ENCODE measurements around the gene FOXK2.

GRCh38 chr17:82536512-82537201 lies 17.1 kb downstream of the FOXK2 start:
- TF ChIP-seq, protein P1, sequence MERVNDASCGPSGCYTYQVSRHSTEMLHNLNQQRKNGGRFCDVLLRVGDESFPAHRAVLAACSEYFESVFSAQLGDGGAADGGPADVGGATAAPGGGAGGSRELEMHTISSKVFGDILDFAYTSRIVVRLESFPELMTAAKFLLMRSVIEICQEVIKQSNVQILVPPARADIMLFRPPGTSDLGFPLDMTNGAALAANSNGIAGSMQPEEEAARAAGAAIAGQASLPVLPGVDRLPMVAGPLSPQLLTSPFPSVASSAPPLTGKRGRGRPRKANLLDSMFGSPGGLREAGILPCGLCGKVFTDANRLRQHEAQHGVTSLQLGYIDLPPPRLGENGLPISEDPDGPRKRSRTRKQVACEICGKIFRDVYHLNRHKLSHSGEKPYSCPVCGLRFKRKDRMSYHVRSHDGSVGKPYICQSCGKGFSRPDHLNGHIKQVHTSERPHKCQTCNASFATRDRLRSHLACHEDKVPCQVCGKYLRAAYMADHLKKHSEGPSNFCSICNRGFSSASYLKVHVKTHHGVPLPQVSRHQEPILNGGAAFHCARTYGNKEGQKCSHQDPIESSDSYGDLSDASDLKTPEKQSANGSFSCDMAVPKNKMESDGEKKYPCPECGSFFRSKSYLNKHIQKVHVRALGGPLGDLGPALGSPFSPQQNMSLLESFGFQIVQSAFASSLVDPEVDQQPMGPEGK (CRISPR knock-in tag; IDR thresholded peaks at IDR 0.05; ENCODE audit: borderline replicate concordance): no peak
- 0 out of 2 replicates have a peak, but pooled peaks have one; percentile 76 for TF ChIP-seq GLIS3 (CRISPR knock-in tag; IDR thresholded peaks at IDR 0.05)
- TF ChIP-seq RARB (CRISPR knock-in tag; IDR thresholded peaks at IDR 0.05): no peak
- TF ChIP-seq ZFP3 (CRISPR knock-in tag; IDR thresholded peaks at IDR 0.05): 0 out of 2 replicates have a peak, but pooled peaks have one; percentile 58
- TF ChIP-seq ZNF565 (CRISPR knock-in tag; conservative IDR thresholded peaks at IDR 0.05; ENCODE audit: low read depth): no peak

All from SK-N-SH treated with all-trans-retinoic acid at 6 μM for 48 hours (cell line).